NCI-H1417 (cell line): ENCODE measurements around the gene DUSP12.
A peak's percentile ranks its signal among the peaks of the same experiment; 100 is the strongest.

ENCODE experiments used
- DNase-seq, 3 experiments: peaks; one replicate each; lab custom pipeline; 2025; lab: John Stamatoyannopoulos, UW

The DUSP12 gene

GRCh38 chr1:161727256-161727924, 22.2 kb upstream of the DUSP12 start:
- DNase-seq: no peak

GRCh38 chr1:161728376-161729226, 21.0 kb upstream of the DUSP12 start:
- DNase-seq: no peak

GRCh38 chr1:161730050-161730564, 19.5 kb upstream of the DUSP12 start:
- no peak for DNase-seq

GRCh38 chr1:161731241-161731640, 18.3 kb upstream of the DUSP12 start:
- no peak for DNase-seq

- no peak for DNase-seq
Measured at GRCh38 chr1:161731981-161732718, 17.4 kb upstream of the DUSP12 start.

GRCh38 chr1:161733526-161733925, 16.1 kb upstream of the DUSP12 start:
- DNase-seq: no peak

- no peak for DNase-seq
Measured at GRCh38 chr1:161735837-161736236, 13.7 kb upstream of the DUSP12 start.

GRCh38 chr1:161736335-161736969, 13.1 kb upstream of the DUSP12 start:
- DNase-seq: no peak

GRCh38 chr1:161737625-161738024, 12.0 kb upstream of the DUSP12 start:
- DNase-seq: peak; percentile 26 to 62 (median 57)

- peak in 1 of 3 experiments; percentile 32 for DNase-seq
Measured at GRCh38 chr1:161738627-161739287, 10.8 kb upstream of the DUSP12 start.

GRCh38 chr1:161739865-161740566, 9.6 kb upstream of the DUSP12 start:
- no peak for DNase-seq

- no peak for DNase-seq
Measured at GRCh38 chr1:161740921-161741320, 8.7 kb upstream of the DUSP12 start.

GRCh38 chr1:161743231-161743630, 6.4 kb upstream of the DUSP12 start:
- DNase-seq: no peak

GRCh38 chr1:161747801-161748200, 1.8 kb upstream of the DUSP12 start:
- DNase-seq: no peak

- peak in 1 of 3 experiments; percentile 35 for DNase-seq
Measured at GRCh38 chr1:161763522-161764098, 14.0 kb downstream of the DUSP12 start.

- peak; percentile 83 to 97 (median 94) for DNase-seq
Measured at GRCh38 chr1:161766102-161766981, 16.8 kb downstream of the DUSP12 start, which contains the start of gene ATF6. TSS of gene ATF6 (plus strand) at chr1:161766320. CDS start at chr1:161766361, 41 bp downstream.

GRCh38 chr1:161768461-161768860, 18.9 kb downstream of the DUSP12 start:
- no peak for DNase-seq

GRCh38 chr1:161768986-161769672, 19.5 kb downstream of the DUSP12 start:
- DNase-seq: no peak

- DNase-seq: peak in 2 of 3 experiments; percentile 27 to 61
Measured at GRCh38 chr1:161769673-161770045, 20.1 kb downstream of the DUSP12 start.
